ENCODE results near the gene TMEM158.

DNA sequence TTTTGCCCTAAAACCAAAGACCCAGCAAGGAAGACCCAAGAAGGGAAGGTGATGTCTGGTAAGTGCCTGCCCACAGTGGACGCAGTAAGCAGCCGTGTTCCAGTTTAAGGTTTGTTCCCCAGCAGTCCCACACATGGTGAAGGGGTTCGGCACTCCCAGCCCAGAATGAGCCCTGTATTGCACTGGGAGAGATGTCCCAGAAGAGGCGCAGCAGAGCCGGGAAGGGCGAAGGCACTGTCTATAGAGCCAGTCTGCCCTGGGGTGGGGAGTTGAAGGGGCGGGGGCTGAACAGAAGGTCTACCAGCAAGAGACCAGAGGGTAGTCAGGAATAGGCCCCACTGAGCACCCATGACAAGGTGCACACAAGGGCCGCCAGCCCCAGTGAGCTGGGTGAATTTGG lies 6.4 kb downstream of the TMEM158 start:
- TF ChIP-seq, protein P1, sequence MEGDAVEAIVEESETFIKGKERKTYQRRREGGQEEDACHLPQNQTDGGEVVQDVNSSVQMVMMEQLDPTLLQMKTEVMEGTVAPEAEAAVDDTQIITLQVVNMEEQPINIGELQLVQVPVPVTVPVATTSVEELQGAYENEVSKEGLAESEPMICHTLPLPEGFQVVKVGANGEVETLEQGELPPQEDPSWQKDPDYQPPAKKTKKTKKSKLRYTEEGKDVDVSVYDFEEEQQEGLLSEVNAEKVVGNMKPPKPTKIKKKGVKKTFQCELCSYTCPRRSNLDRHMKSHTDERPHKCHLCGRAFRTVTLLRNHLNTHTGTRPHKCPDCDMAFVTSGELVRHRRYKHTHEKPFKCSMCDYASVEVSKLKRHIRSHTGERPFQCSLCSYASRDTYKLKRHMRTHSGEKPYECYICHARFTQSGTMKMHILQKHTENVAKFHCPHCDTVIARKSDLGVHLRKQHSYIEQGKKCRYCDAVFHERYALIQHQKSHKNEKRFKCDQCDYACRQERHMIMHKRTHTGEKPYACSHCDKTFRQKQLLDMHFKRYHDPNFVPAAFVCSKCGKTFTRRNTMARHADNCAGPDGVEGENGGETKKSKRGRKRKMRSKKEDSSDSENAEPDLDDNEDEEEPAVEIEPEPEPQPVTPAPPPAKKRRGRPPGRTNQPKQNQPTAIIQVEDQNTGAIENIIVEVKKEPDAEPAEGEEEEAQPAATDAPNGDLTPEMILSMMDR (IDR thresholded peaks at IDR 0.05; ENCODE audit: poor library complexity, severe bottlenecking): no peak
- no peak for TF ChIP-seq POLR2AphosphoS5 (IDR thresholded peaks at IDR 0.05)
- no peak for TF ChIP-seq RAD21 (conservative IDR thresholded peaks at IDR 0.05)
- no peak for TF ChIP-seq EP300 (conservative IDR thresholded peaks at IDR 0.05; ENCODE audit: poor library complexity, severe bottlenecking)
- TF ChIP-seq EZH2 (IDR thresholded peaks at IDR 0.05; ENCODE audit: borderline replicate concordance, insufficient read depth, low read length, poor library complexity, severe bottlenecking): no peak
